ENCODE data around the gene SLC9A9.

The SLC9A9 gene

DNA sequence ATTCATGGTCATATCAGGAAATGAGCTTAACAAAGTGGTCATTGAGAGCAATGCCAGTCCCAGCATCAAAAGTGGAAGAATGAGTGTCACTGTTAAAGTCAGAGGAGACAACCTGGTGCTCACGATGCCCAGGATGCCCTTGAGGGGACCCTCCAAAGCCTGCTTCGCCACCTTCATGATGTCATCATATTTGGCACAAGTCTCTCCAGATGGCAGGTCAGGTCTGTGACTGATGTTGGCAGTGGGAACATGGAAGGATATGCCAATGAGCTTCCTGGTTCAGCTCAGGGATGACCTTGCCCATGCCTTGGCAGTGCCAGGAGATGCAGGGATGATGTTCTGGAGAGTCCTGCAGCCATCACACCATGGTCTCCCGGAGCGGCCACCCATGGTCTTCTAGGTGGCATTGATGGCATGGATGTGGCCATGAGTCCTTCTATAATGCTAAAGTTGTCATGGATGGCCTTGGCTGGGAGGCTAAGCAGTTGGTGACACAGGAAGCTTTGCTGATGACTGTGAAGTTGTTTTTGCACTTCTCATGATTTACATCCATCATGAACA lies 344.9 kb downstream of the SLC9A9 start:
- TF ChIP-seq, protein P1, sequence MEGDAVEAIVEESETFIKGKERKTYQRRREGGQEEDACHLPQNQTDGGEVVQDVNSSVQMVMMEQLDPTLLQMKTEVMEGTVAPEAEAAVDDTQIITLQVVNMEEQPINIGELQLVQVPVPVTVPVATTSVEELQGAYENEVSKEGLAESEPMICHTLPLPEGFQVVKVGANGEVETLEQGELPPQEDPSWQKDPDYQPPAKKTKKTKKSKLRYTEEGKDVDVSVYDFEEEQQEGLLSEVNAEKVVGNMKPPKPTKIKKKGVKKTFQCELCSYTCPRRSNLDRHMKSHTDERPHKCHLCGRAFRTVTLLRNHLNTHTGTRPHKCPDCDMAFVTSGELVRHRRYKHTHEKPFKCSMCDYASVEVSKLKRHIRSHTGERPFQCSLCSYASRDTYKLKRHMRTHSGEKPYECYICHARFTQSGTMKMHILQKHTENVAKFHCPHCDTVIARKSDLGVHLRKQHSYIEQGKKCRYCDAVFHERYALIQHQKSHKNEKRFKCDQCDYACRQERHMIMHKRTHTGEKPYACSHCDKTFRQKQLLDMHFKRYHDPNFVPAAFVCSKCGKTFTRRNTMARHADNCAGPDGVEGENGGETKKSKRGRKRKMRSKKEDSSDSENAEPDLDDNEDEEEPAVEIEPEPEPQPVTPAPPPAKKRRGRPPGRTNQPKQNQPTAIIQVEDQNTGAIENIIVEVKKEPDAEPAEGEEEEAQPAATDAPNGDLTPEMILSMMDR (IDR thresholded peaks at IDR 0.05; ENCODE audit: control insufficient read depth, insufficient read depth, low read depth, low read length, missing control alignments), result no peak
- no peak overlapping the region for H3K4me3 ChIP-seq (ENCODE audit: control insufficient read depth, low read depth, low read length)
- no peak for DNase-seq (ENCODE audit: low read depth)

DNA sequence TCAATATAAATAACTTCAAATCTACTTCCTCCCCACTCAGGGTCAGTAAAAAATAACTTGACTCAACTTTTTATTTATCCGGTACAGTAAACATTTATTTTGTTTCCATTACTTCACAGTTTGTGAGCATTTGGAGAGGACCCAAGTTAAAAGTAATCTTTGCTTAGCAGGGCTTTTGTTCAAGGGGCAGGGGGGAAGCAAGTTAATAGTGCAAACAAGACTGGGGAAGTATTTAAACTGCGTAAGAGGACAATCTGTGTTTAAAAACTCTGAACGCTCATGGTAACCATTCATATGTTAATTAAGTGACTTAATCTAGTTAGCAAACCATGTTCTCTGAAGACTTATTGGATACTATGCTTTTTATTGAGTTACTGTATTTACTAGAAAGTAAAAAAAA lies 346.2 kb downstream of the SLC9A9 start:
- no peak overlapping the region for H3K4me3 ChIP-seq (ENCODE audit: control insufficient read depth, low read depth, low read length)
- no peak for DNase-seq (ENCODE audit: low read depth)
- TF ChIP-seq, protein P1 (IDR thresholded peaks at IDR 0.05; ENCODE audit: control insufficient read depth, insufficient read depth, low read depth, low read length, missing control alignments), result no peak

DNA sequence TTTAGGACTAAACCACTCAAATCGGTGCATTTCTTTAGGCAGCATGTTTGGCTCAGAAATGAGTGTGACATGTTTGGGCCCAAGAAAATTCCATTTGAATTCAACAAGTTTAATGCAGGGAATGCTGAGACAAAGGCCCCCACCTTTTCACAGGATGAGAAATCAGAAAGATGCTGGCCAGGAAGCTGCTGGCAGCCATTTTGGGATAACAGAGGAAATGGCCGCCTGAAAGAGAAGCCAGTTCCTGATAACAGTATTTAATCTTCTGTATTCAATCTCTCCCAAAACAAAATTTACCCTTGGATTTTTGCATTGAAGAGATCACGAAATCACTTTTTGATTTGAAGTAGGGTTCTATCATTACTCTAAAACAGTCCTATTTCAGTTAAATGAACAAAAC lies 350.9 kb downstream of the SLC9A9 start:
- no peak for DNase-seq (ENCODE audit: low read depth)

DNA sequence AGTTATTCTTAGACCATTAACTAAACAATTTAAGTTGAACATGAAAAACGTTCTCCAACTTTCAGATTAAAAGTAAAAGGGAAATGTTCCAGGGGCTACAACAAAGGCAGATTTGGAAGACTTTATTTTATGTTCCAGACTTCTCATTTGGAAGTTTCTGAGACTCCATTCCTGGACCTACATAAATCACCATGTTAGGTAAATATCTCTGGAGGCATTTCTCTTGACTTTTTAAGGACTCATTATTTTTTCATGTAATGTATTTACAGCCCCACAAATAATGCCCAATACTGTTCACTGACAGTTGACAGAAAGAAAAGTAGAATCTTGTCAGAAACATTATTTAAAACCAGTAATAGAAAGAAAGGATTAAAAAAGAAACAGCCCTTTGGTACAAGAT lies 352.1 kb downstream of the SLC9A9 start:
- TF ChIP-seq, protein P1 (IDR thresholded peaks at IDR 0.05; ENCODE audit: control insufficient read depth, insufficient read depth, low read depth, low read length, missing control alignments), result no peak
- no peak for DNase-seq (ENCODE audit: low read depth)
- no peak overlapping the region for H3K4me3 ChIP-seq (ENCODE audit: control insufficient read depth, low read depth, low read length)

More for the DNA sequence above, 350.9 kb downstream of the SLC9A9 start:
- TF ChIP-seq, protein P1 (IDR thresholded peaks at IDR 0.05; ENCODE audit: control insufficient read depth, insufficient read depth, low read depth, low read length, missing control alignments), result no peak
- no peak overlapping the region for H3K4me3 ChIP-seq (ENCODE audit: control insufficient read depth, low read depth, low read length)

DNA sequence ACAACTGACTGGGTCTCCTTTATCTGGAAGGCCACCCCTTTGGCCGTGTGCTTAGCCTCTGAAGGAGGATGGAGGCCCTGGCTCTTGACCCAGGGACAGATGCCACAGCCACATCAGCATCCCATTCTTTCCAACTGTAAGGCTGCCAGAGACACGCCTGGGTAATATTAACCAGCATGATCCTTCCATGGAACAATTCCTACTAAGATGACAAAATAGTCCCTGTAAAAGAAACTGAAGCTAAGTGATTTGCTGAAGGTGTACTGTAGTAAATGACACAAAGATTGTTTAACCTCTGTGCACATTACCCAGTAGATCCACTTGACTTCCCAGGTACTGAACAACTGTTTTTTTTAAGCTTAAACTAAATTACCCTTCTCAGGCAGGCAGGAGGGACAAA lies 352.7 kb downstream of the SLC9A9 start:
- TF ChIP-seq, protein P1 (IDR thresholded peaks at IDR 0.05; ENCODE audit: control insufficient read depth, insufficient read depth, low read depth, low read length, missing control alignments), result no peak
- H3K4me3 ChIP-seq (ENCODE audit: control insufficient read depth, low read depth, low read length), result no peak overlapping the region
- DNase-seq (ENCODE audit: low read depth), result no peak

- no peak for DNase-seq (ENCODE audit: low read depth)
- TF ChIP-seq, protein P1 (IDR thresholded peaks at IDR 0.05; ENCODE audit: control insufficient read depth, insufficient read depth, low read depth, low read length, missing control alignments), result no peak
- H3K4me3 ChIP-seq (ENCODE audit: control insufficient read depth, low read depth, low read length), result no peak overlapping the region
Observed at GRCh38 chr3:143486611-143487010, 361.7 kb downstream of the SLC9A9 start.

Measured in AG09309 (cell line).